Hypothalamus (tissue), 51 donors: ENCODE results near the gene RAD18.

ENCODE experiments used
- DNase-seq, 51 donors: peaks; one replicate each; lab custom pipeline; 2025; lab: John Stamatoyannopoulos, UW

The RAD18 gene

GRCh38 chr3:8986741-8987140 is 23.5 kb upstream of the RAD18 start:
- no peak for DNase-seq

- no peak for DNase-seq
Observed at GRCh38 chr3:8985876-8986275, 22.6 kb upstream of the RAD18 start.

- no peak for DNase-seq
Observed at GRCh38 chr3:8985411-8985831, 22.1 kb upstream of the RAD18 start.

- DNase-seq = no peak
Observed at GRCh38 chr3:8984526-8984925, 21.3 kb upstream of the RAD18 start.

GRCh38 chr3:8984081-8984480 is 20.8 kb upstream of the RAD18 start:
- DNase-seq = peak in 1 of 51 donors; percentile 37

GRCh38 chr3:8983591-8983990 is 20.3 kb upstream of the RAD18 start:
- DNase-seq = no peak

- no peak for DNase-seq
Observed at GRCh38 chr3:8983026-8983425, 19.8 kb upstream of the RAD18 start.

GRCh38 chr3:8982509-8982908 is 19.2 kb upstream of the RAD18 start:
- DNase-seq = peak in 4 of 51 donors; percentile 6 to 42 (median 21)

- no peak for DNase-seq
Observed at GRCh38 chr3:8981700-8982099, 18.4 kb upstream of the RAD18 start.

GRCh38 chr3:8981296-8981695 is 18.0 kb upstream of the RAD18 start:
- no peak for DNase-seq

GRCh38 chr3:8980756-8981257 is 17.5 kb upstream of the RAD18 start:
- DNase-seq = no peak

- no peak for DNase-seq
Observed at GRCh38 chr3:8979262-8979661, 16.0 kb upstream of the RAD18 start.

GRCh38 chr3:8978551-8978950 is 15.3 kb upstream of the RAD18 start:
- no peak for DNase-seq

- DNase-seq = no peak
Observed at GRCh38 chr3:8976540-8977182, 13.4 kb upstream of the RAD18 start.

GRCh38 chr3:8975081-8976020 is 12.1 kb upstream of the RAD18 start:
- no peak for DNase-seq

GRCh38 chr3:8974458-8974857 is 11.2 kb upstream of the RAD18 start:
- DNase-seq = no peak

- DNase-seq = no peak
Observed at GRCh38 chr3:8972639-8973038, 9.4 kb upstream of the RAD18 start.

GRCh38 chr3:8970971-8971589 is 7.8 kb upstream of the RAD18 start:
- peak in 45 of 51 donors; percentile 5 to 88 (median 36) for DNase-seq

GRCh38 chr3:8969241-8969640 is 6.0 kb upstream of the RAD18 start:
- DNase-seq = no peak

- DNase-seq = no peak
Observed at GRCh38 chr3:8968375-8968882, 5.2 kb upstream of the RAD18 start.

GRCh38 chr3:8967553-8967952 is 4.3 kb upstream of the RAD18 start:
- no peak for DNase-seq
